Measurements from ENCODE around the gene PSMG2.

The PSMG2 gene

GRCh38 chr18:12659904-12660605, 42.8 kb upstream of the PSMG2 start:
- peak; percentile 90 for TF ChIP-seq CTCF (conservative IDR thresholded peaks at IDR 0.05; ENCODE audit: low read depth, low read length)
- no peak overlapping the region for H3K4me3 ChIP-seq (ENCODE audit: low read depth, low read length)
- peak; percentile 81 for DNase-seq (ENCODE audit: low read depth)

GRCh38 chr18:12668041-12668440, 34.8 kb upstream of the PSMG2 start:
- TF ChIP-seq CTCF (conservative IDR thresholded peaks at IDR 0.05; ENCODE audit: low read depth, low read length) = no peak
- no peak for DNase-seq (ENCODE audit: low read depth)

GRCh38 chr18:12679183-12679786, 23.6 kb upstream of the PSMG2 start:
- H3K4me3 ChIP-seq (ENCODE audit: low read depth, low read length) = peak overlapping the region; percentile 37
- TF ChIP-seq CTCF (conservative IDR thresholded peaks at IDR 0.05; ENCODE audit: low read depth, low read length) = no peak
- peak; percentile 75 for DNase-seq (ENCODE audit: low read depth)

More at GRCh38 chr18:12668041-12668440, 34.8 kb upstream of the PSMG2 start:
- no peak overlapping the region for H3K4me3 ChIP-seq (ENCODE audit: low read depth, low read length)

GRCh38 chr18:12686100-12686499, 16.7 kb upstream of the PSMG2 start:
- H3K4me3 ChIP-seq (ENCODE audit: low read depth, low read length) = no peak overlapping the region
- peak; percentile 72 for DNase-seq (ENCODE audit: low read depth)
- peak; percentile 48 for TF ChIP-seq CTCF (conservative IDR thresholded peaks at IDR 0.05; ENCODE audit: low read depth, low read length)

- no peak overlapping the region for H3K4me3 ChIP-seq (ENCODE audit: low read depth, low read length)
- DNase-seq (ENCODE audit: low read depth) = no peak
- no peak for TF ChIP-seq CTCF (conservative IDR thresholded peaks at IDR 0.05; ENCODE audit: low read depth, low read length)
Measured at GRCh38 chr18:12689256-12689850, 13.5 kb upstream of the PSMG2 start.

GRCh38 chr18:12692206-12692605, 10.6 kb upstream of the PSMG2 start:
- no peak overlapping the region for H3K4me3 ChIP-seq (ENCODE audit: low read depth, low read length)
- DNase-seq (ENCODE audit: low read depth) = no peak

More at GRCh38 chr18:12692206-12692605, 10.6 kb upstream of the PSMG2 start:
- TF ChIP-seq CTCF (conservative IDR thresholded peaks at IDR 0.05; ENCODE audit: low read depth, low read length) = no peak

Measured in choroid plexus epithelial cell (primary cell).